Measurements from ENCODE around the gene TECTB.

The TECTB gene

DNA sequence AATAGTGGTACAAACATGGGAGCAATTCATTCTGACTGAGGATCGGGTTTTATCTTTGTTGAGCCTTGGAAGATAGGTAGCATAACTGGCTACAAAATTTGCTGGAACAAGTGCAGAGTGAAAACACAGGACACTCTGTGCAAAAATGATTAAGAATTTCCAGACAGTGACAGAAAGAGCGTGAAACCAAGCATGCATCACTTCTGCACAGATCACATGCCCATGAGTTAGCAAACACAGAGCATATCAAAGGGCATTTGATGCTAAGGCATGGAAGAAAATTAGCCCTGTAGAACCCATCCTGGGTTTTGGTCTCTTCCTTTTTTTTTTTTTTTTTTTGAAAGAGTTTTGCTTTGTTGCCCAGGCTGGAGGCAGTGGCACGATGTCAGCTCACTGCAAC, 28.3 kb downstream of the TECTB start:
- no peaks in the 10 kb centered on the region for H3K9me3 Mint-ChIP-seq
- no peak overlapping the region for H3K27ac Mint-ChIP-seq
- no peaks in the 10 kb centered on the region for H3K4me1 Mint-ChIP-seq
- peaks cover 17% of the 10 kb centered on the region for H3K27me3 Mint-ChIP-seq (ENCODE audit: low read depth)
- no peak overlapping the region for H3K4me3 Mint-ChIP-seq
- H3K36me3 Mint-ChIP-seq (ENCODE audit: low read depth), result no peaks in the 10 kb centered on the region
- TF ChIP-seq, protein P1, sequence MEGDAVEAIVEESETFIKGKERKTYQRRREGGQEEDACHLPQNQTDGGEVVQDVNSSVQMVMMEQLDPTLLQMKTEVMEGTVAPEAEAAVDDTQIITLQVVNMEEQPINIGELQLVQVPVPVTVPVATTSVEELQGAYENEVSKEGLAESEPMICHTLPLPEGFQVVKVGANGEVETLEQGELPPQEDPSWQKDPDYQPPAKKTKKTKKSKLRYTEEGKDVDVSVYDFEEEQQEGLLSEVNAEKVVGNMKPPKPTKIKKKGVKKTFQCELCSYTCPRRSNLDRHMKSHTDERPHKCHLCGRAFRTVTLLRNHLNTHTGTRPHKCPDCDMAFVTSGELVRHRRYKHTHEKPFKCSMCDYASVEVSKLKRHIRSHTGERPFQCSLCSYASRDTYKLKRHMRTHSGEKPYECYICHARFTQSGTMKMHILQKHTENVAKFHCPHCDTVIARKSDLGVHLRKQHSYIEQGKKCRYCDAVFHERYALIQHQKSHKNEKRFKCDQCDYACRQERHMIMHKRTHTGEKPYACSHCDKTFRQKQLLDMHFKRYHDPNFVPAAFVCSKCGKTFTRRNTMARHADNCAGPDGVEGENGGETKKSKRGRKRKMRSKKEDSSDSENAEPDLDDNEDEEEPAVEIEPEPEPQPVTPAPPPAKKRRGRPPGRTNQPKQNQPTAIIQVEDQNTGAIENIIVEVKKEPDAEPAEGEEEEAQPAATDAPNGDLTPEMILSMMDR (IDR thresholded peaks at IDR 0.05; ENCODE audit: unreplicated experiment in 3 of 3), result no peak

- no peaks in the 10 kb centered on the region for H3K4me1 Mint-ChIP-seq
- peaks cover 27% of the 10 kb centered on the region for H3K27me3 Mint-ChIP-seq (ENCODE audit: low read depth)
- no peaks in the 10 kb centered on the region for H3K9me3 Mint-ChIP-seq
- no peak overlapping the region for H3K4me3 Mint-ChIP-seq
- H3K36me3 Mint-ChIP-seq (ENCODE audit: low read depth), result no peaks in the 10 kb centered on the region
- TF ChIP-seq, protein P1 (IDR thresholded peaks at IDR 0.05; ENCODE audit: unreplicated experiment in 3 of 3), result no peak
- no peak overlapping the region for H3K27ac Mint-ChIP-seq
Measured at GRCh38 chr10:112313234-112313633, 30.0 kb downstream of the TECTB start.

DNA sequence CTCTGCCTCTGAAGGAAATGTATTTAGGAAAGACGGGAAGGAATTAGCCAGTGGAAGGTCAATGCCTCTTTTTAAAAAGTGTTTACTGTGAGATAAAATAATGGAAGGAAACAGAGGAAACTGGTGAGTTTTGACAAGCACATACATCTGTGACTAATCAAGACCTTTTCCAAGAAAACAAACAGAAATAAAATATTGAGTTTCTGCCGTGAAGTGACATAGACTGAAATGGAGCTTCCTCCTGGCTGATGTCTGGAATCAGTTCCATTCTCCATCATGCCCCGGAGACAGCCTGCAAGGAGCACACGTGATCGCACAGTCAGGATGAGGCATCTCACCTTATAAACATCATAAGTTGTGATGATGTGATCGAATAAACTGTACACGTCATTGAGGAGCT, 30.7 kb downstream of the TECTB start:
- Mint-ChIP-seq H3K4me1 (no peaks in the 10 kb centered on the region), H3K36me3 (ENCODE audit: low read depth) (no peaks in the 10 kb centered on the region), H3K9me3 (no peaks in the 10 kb centered on the region), H3K27me3 (ENCODE audit: low read depth) (peaks cover 30% of the 10 kb centered on the region), H3K4me3 (no peak overlapping the region), H3K27ac (no peak overlapping the region)
- TF ChIP-seq, protein P1 (IDR thresholded peaks at IDR 0.05; ENCODE audit: unreplicated experiment in 3 of 3), result no peak

- TF ChIP-seq, protein P1 (IDR thresholded peaks at IDR 0.05; ENCODE audit: unreplicated experiment in 3 of 3), result peak; percentile 92 to 94 (median 92)
- no peak overlapping the region for H3K27ac Mint-ChIP-seq
- H3K4me1 Mint-ChIP-seq, result no peaks in the 10 kb centered on the region
- no peaks in the 10 kb centered on the region for H3K36me3 Mint-ChIP-seq (ENCODE audit: low read depth)
- H3K4me3 Mint-ChIP-seq, result no peak overlapping the region
- no peaks in the 10 kb centered on the region for H3K9me3 Mint-ChIP-seq
- H3K27me3 Mint-ChIP-seq (ENCODE audit: low read depth), result peaks cover 35% of the 10 kb centered on the region
Measured at GRCh38 chr10:112314822-112315474, 31.7 kb downstream of the TECTB start.

DNA sequence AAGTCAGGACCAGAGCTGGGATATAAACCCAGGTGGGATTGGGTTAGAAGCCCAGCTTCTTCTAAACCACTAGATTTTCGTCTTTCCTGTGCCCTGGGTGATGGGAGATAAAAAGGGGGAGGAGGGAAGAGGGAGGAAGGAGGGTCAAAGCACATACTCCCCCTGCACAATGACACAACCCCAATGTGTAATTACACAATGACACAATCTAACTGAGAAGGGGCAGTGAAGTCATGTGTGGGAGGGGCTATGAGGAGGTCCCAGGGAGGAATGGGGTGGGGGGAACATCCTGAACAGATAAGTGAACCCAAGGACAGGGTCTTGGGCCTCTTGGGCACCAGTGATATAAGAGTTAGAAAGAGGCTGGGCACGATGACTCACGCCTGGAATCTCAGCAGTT, 44.5 kb downstream of the TECTB start:
- Mint-ChIP-seq H3K27me3 (ENCODE audit: low read depth) (peaks cover 11% of the 10 kb centered on the region), H3K9me3 (no peaks in the 10 kb centered on the region), H3K4me1 (peaks cover 10% of the 10 kb centered on the region), H3K36me3 (ENCODE audit: low read depth) (no peaks in the 10 kb centered on the region), H3K27ac (no peak overlapping the region), H3K4me3 (no peak overlapping the region)
- TF ChIP-seq, protein P1 (IDR thresholded peaks at IDR 0.05; ENCODE audit: unreplicated experiment in 3 of 3), result no peak

- Mint-ChIP-seq H3K27me3 (ENCODE audit: low read depth) (peaks cover 11% of the 10 kb centered on the region), H3K9me3 (no peaks in the 10 kb centered on the region), H3K4me1 (peaks cover 10% of the 10 kb centered on the region), H3K36me3 (ENCODE audit: low read depth) (no peaks in the 10 kb centered on the region), H3K4me3 (no peak overlapping the region), H3K27ac (peak overlapping the region in 2 of 3 experiments; percentile 43 to 75)
- TF ChIP-seq, protein P1 (IDR thresholded peaks at IDR 0.05; ENCODE audit: unreplicated experiment in 3 of 3), result no peak
Measured at GRCh38 chr10:112330162-112330561, 47.0 kb downstream of the TECTB start.
